C4-2B (cell line): Measurements from ENCODE around the gene GCK.

Experiments used
- CTCF ChIP-seq: fragments of 450-650 bp; conservative IDR thresholded peaks from 2 replicates; pipeline ENCODE4 v1.5.1; 2017; ENCODE audit warnings: mild to moderate bottlenecking
- ZFX ChIP-seq: fragments of 450-650 bp; IDR thresholded peaks from 2 replicates; pipeline ENCODE4 v1.6.1; 2017

GRCh38 chr7:44229546-44230105 lies 40.4 kb upstream of the GCK start:
- TF ChIP-seq CTCF, result no peak
- TF ChIP-seq ZFX, result no peak
